GM18502 (cell line): Measurements from ENCODE around the gene WNT2.

Experiments used
- ATAC-seq: cut with Tn5 transposase; IDR thresholded peaks from one replicate; pipeline ENCODE4 v1.9.1; 2021; ENCODE audit warnings: mild to moderate bottlenecking; ENCODE audit not compliant: unreplicated experiment, poor library complexity

The WNT2 gene

GRCh38 chr7:117322741-117323304, at the start of gene WNT2:
Gene WNT2 (minus strand): TSS chr7:117323058. CDS start chr7:117322989, 69 bp downstream.
- no peak for ATAC-seq

GRCh38 chr7:117372073-117372472, 49.2 kb upstream of the WNT2 start:
- no peak for ATAC-seq

- no peak for ATAC-seq
Observed at GRCh38 chr7:117364339-117365080, 41.7 kb upstream of the WNT2 start.

GRCh38 chr7:117362294-117362888, 39.5 kb upstream of the WNT2 start:
- ATAC-seq = no peak

GRCh38 chr7:117350027-117350426, 27.2 kb upstream of the WNT2 start:
- no peak for ATAC-seq

GRCh38 chr7:117349570-117349969, 26.7 kb upstream of the WNT2 start:
- ATAC-seq = no peak

- peak; percentile 93 for ATAC-seq
Observed at GRCh38 chr7:117347962-117348672, 25.3 kb upstream of the WNT2 start.

GRCh38 chr7:117347480-117347879, 24.6 kb upstream of the WNT2 start:
- peak; percentile 19 for ATAC-seq

GRCh38 chr7:117346161-117346560, 23.3 kb upstream of the WNT2 start:
- no peak for ATAC-seq

- no peak for ATAC-seq
Observed at GRCh38 chr7:117338020-117338419, 15.2 kb upstream of the WNT2 start.

GRCh38 chr7:117333168-117333567, 10.3 kb upstream of the WNT2 start:
- ATAC-seq = no peak

- ATAC-seq = no peak
Observed at GRCh38 chr7:117332031-117332430, 9.2 kb upstream of the WNT2 start.

- no peak for ATAC-seq
Observed at GRCh38 chr7:117325836-117326235, 3.0 kb upstream of the WNT2 start.

GRCh38 chr7:117324960-117325359, 2.1 kb upstream of the WNT2 start:
- ATAC-seq = no peak

- ATAC-seq = no peak
Observed at GRCh38 chr7:117323851-117324711, 1.2 kb upstream of the WNT2 start.

GRCh38 chr7:117323305-117323850, 520 bp upstream of the WNT2 start:
- ATAC-seq = no peak

GRCh38 chr7:117320523-117320922, 2.3 kb downstream of the WNT2 start:
- no peak for ATAC-seq

GRCh38 chr7:117319181-117319580, 3.7 kb downstream of the WNT2 start:
- ATAC-seq = no peak

GRCh38 chr7:117313582-117313981, 9.3 kb downstream of the WNT2 start:
- no peak for ATAC-seq
